Kidney (tissue), 14 donors: Measurements from ENCODE around the gene SF3B2. TPM values are rescaled to one million over a fixed set of nuclear protein-coding genes. Genes with fewer than 3 reads are reported as not detected.

Experiments used
- DNase-seq, 5 donors: peaks; one replicate each; pipeline ENCODE4 v3.0.0-alpha.2; 2013 to 2020
- FAIRE-seq: peaks from 2 replicates; lab custom pipeline; 2012; peaks lifted over from hg19 to GRCh38; lab: Jason Lieb, UNC
- H3K27ac ChIP-seq, 2 donors: one replicate each; pipeline ENCODE4 v1.7.0; 2013; ENCODE audit warnings: low read depth in 2 of 2, low read length in 2 of 2, inconsistent platforms in 1 of 2
- H3K27me3 ChIP-seq: one replicate; pipeline ENCODE4 v1.7.1; 2013; ENCODE audit warnings: low read length, inconsistent platforms; ENCODE audit not compliant: control insufficient read depth, insufficient read depth
- H3K36me3 ChIP-seq, 3 donors: one replicate each; pipeline versions ENCODE4 v1.7.0 to v1.7.1; 2013; ENCODE audit warnings: low read length in 3 of 3, control low read depth in 1 of 3, inconsistent platforms in 1 of 3; ENCODE audit not compliant: insufficient read depth in 3 of 3, control insufficient read depth in 2 of 3
- H3K4me1 ChIP-seq, 3 donors: one replicate each; pipeline versions ENCODE4 v1.7.0 to v1.7.1; 2013; ENCODE audit warnings: low read length in 3 of 3, inconsistent platforms in 1 of 3, low read depth in 1 of 3; ENCODE audit not compliant: control insufficient read depth in 2 of 3, insufficient read depth in 2 of 3
- H3K4me3 ChIP-seq, 3 donors: one replicate each; pipeline versions ENCODE4 v1.7.0 to v1.8.1; 2013; ENCODE audit warnings: low read length in 3 of 3, control low read depth in 1 of 3, inconsistent platforms in 1 of 3
- H3K9ac ChIP-seq, 3 donors: one replicate each; pipeline versions ENCODE4 v1.7.0 to v1.7.1; 2013; ENCODE audit warnings: low read length in 3 of 3, control low read depth in 1 of 3, inconsistent platforms in 1 of 3
- H3K9me3 ChIP-seq, 3 donors: one replicate each; pipeline versions ENCODE4 v1.7.0 to v1.7.1; 2013; ENCODE audit warnings: low read length in 3 of 3, control low read depth in 1 of 3, inconsistent platforms in 1 of 3; ENCODE audit not compliant: control insufficient read depth in 2 of 3, insufficient read depth in 1 of 3
- CTCF ChIP-seq: IDR thresholded peaks from 3 replicates; pipeline ENCODE4 v1.5.1; 2012; ENCODE audit warnings: mild to moderate bottlenecking, moderate library complexity, borderline replicate concordance; ENCODE audit not compliant: insufficient read depth; ENCODE audit errors: extremely low read depth
- intact Hi-C: fragments of 100-400 bp; cut with DNase I; formaldehyde crosslinking; loops from one replicate; pipeline ENCODE4 v1.11.1; 2022
- polyA plus RNA-seq: library from polyadenylated mRNA; stranded (reverse); fragments of 350-450 nt; fragmentation: Illumina TruSeq; extraction: RNeasy Lipid Tissue Mini Kit (QIAGEN cat#74804); gene quantifications from one replicate; pipeline ENCODE4 v1.2.3, GENCODE V29; 2014; ENCODE audit warnings: low read depth, low replicate concordance; ENCODE audit not compliant: insufficient read depth
- total RNA-seq: library from RNA; stranded (reverse); fragmentation: NEBNext Ultra II Directional; extraction: Animal tissue kit (Norgen Biotek cat#: 25700); gene quantifications from one replicate; pipeline ENCODE4 v1.2.1, GENCODE V29; 2021
- donor health status: control.
- donor health status: control.
- donor health status: control.
- donor health status: control.
- donor health status: control.
- donor health status: DM: yes; HTN: yes; CAD: no.
- donor health status: Normal renal cell carcinoma (clear cell type).

Gene SF3B2
- total and polyA plus RNA-seq, 2 donors from 2014 or later, result 114 to 172 TPM

DNA sequence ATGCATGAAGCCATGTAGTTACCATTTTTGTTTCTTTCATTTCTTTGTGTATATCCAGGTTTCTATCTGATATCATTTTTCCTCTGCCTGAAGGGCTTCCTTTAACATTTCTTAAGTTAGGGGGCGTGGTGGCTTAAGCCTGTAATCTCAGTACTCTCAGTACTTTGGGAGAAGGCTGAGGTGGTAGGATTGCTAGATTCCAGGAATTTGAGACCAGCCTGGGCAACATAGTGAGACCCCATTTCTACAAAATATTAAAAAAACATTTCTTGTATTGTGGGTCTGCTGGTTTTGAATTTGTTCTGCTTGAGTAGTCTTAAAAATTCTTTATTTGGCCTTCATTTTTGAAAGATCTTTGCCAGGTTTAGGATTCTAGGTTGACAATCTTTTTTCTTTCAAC lies 12.4 kb downstream of the SF3B2 start:
- no peaks in the 10 kb centered on the region for H3K27me3 ChIP-seq
- intact Hi-C loops, result no loop called here
- no peaks in the 10 kb centered on the region for H3K9me3 ChIP-seq
- no peak overlapping the region for H3K9ac ChIP-seq
- no peak for DNase-seq
- no peak for FAIRE-seq
- TF ChIP-seq CTCF, result no peak
- peaks cover 19 to 66% (median 44%) of the 10 kb centered on the region in 3 donors for H3K36me3 ChIP-seq
- peaks cover 0 to 13% (median 13%) of the 10 kb centered on the region in 3 donors for H3K4me1 ChIP-seq
- no peak overlapping the region for H3K4me3 ChIP-seq
- no peak overlapping the region for H3K27ac ChIP-seq

DNA sequence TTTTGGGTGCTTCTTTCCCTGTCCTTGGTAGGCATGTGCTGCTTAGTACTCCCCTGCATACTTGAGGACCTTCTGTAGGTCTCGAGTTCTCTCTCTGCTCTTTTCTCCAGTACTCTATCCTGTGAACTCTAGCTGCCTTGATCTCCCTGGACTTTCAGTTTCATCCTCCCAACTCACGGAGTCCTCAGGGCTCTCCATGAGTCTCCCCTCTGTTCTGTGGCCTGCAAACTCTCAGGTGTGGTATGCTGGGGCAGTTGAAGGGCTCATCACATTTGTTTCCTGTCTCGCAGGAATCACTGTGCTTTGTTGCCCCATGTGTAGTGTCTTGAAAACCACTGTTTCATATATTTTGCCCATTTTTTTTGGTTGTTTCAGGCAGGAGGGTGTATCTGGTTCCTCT lies 14.6 kb downstream of the SF3B2 start:
- H3K9ac ChIP-seq, result no peak overlapping the region
- H3K27ac ChIP-seq, result no peak overlapping the region
- intact Hi-C loops, result no loop called here
- peaks cover 0 to 14% (median 13%) of the 10 kb centered on the region in 3 donors for H3K4me1 ChIP-seq
- DNase-seq, result no peak
- no peak for TF ChIP-seq CTCF
- no peak for FAIRE-seq
- peaks cover 14 to 45% (median 30%) of the 10 kb centered on the region in 3 donors for H3K36me3 ChIP-seq
- H3K4me3 ChIP-seq, result no peak overlapping the region
- no peaks in the 10 kb centered on the region for H3K27me3 ChIP-seq
- H3K9me3 ChIP-seq, result no peaks in the 10 kb centered on the region

DNA sequence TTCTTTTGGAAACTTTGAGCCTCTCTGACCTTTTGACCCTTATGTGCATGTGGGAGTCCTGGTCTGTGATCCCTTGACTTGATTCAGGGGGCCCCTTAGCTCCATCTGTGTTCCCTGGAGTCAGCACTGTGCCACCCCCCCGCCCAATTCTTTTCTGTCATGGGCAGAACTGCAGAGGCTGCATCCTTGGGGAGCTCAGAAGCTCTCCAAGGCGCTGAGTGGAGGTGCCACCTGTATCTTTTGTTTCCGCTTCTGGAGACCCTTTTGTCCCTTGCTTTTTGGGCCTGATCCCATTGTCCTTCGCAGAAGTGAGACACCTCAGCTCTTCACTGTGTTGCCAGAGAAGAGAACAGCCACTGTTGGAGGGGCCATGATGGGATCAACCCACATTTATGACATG lies 15.5 kb downstream of the SF3B2 start:
- TF ChIP-seq CTCF, result no peak
- Histone ChIP-seq H3K36me3 (peaks cover 13 to 43% (median 27%) of the 10 kb centered on the region in 3 donors), H3K4me1 (peaks cover 0 to 19% (median 16%) of the 10 kb centered on the region in 3 donors), H3K27ac (no peak overlapping the region), H3K4me3 (no peak overlapping the region), H3K9ac (no peak overlapping the region), H3K9me3 (no peaks in the 10 kb centered on the region), H3K27me3 (no peaks in the 10 kb centered on the region)
- DNase-seq, result no peak
- no peak for FAIRE-seq
- intact Hi-C loops, result no loop called here
